ENCODE data around the gene SPOCK2. TPM values are rescaled to one million over a fixed set of nuclear protein-coding genes. Genes with fewer than 3 reads are reported as not detected.

Gene SPOCK2
- total RNA-seq, 1 donor from 2014 or later: 7.4 TPM

- DNase-seq (ENCODE audit: low spot score): no peak
Measured at GRCh38 chr10:72058347-72058898, 29.9 kb downstream of the SPOCK2 start.

GRCh38 chr10:72056932-72057751, 31.2 kb downstream of the SPOCK2 start:
- no peak for DNase-seq (ENCODE audit: low spot score)

GRCh38 chr10:72056113-72056512, 32.2 kb downstream of the SPOCK2 start:
- DNase-seq (ENCODE audit: low spot score): no peak

- DNase-seq (ENCODE audit: low spot score): no peak
Measured at GRCh38 chr10:72053690-72054089, 34.7 kb downstream of the SPOCK2 start.

- DNase-seq (ENCODE audit: low spot score): no peak
Measured at GRCh38 chr10:72050873-72051272, 37.5 kb downstream of the SPOCK2 start.

GRCh38 chr10:72049969-72050781, 38.2 kb downstream of the SPOCK2 start:
- no peak for DNase-seq (ENCODE audit: low spot score)

GRCh38 chr10:72049472-72049871, 38.9 kb downstream of the SPOCK2 start:
- DNase-seq (ENCODE audit: low spot score): no peak

- peak; percentile 94 for DNase-seq (ENCODE audit: low spot score)
Measured at GRCh38 chr10:72048450-72049124, 39.8 kb downstream of the SPOCK2 start.

- no peak for DNase-seq (ENCODE audit: low spot score)
Measured at GRCh38 chr10:72045586-72045985, 42.8 kb downstream of the SPOCK2 start.

- no peak for DNase-seq (ENCODE audit: low spot score)
Measured at GRCh38 chr10:72044417-72045041, 43.8 kb downstream of the SPOCK2 start.

- no peak for DNase-seq (ENCODE audit: low spot score)
Measured at GRCh38 chr10:72043016-72043834, 45.1 kb downstream of the SPOCK2 start.

GRCh38 chr10:72041491-72041890, 46.9 kb downstream of the SPOCK2 start:
- no peak for DNase-seq (ENCODE audit: low spot score)

GRCh38 chr10:72039377-72039776, 49.0 kb downstream of the SPOCK2 start:
- no peak for DNase-seq (ENCODE audit: low spot score)

GRCh38 chr10:72038458-72039001, 49.8 kb downstream of the SPOCK2 start:
- no peak for DNase-seq (ENCODE audit: low spot score)

GRCh38 chr10:72037811-72038210, 50.5 kb downstream of the SPOCK2 start:
- DNase-seq (ENCODE audit: low spot score): no peak

- DNase-seq (ENCODE audit: low spot score): no peak
Measured at GRCh38 chr10:72037266-72037665, 51.1 kb downstream of the SPOCK2 start.

GRCh38 chr10:72035252-72035887, 53.0 kb downstream of the SPOCK2 start:
- DNase-seq (ENCODE audit: low spot score): no peak

- DNase-seq (ENCODE audit: low spot score): no peak
Measured at GRCh38 chr10:72034761-72035160, 53.6 kb downstream of the SPOCK2 start.

GRCh38 chr10:72034040-72034499, 54.3 kb downstream of the SPOCK2 start:
- no peak for DNase-seq (ENCODE audit: low spot score)

Data from ureter (tissue), 1 donor.